ENCODE measurements around the gene IKZF3.

IKZF3 gene

DNA sequence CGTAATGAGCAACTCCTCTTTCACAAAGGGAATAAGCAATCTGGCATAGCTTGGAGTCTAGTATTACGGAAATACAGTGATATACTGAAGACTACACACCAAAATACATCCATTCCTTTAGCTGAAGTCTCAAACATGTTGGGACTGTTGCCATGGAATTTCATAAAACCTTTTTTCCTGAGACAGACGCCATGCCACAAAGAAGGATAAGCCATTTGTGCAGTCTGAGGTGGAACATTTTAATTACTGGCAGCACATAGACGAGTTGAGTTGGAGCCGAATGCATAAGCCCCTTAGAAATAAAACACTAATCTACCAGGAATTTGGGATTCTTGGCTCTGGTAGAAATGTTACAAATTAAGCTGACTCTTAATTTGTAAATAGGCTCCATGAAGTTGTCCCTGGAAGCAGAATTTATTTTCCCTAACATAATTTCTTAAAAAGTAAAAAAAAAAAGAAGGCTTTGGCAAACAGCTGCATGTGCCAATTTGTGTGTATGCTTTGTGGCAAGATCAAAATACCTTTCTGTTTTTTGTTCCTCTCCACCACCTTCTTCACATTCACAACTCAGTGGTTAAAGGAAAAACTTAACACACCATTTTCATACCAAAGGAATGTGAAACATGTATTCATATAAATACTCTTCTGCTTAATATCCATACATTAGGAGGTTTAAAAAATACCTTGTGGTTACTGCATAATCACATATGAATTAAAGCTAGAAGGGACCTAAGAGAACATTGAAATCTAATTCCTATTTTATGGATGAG lies 100.9 kb downstream of the IKZF3 start:
- Histone ChIP-seq H3K4me3 (ENCODE audit: low read length) (no peak overlapping the region), H3K36me3 (replicated peaks; ENCODE audit: low read depth, low read length) (peaks cover 70% of the 10 kb centered on the region), H4K20me1 (ENCODE audit: insufficient read depth, low read length) (peaks cover 14% of the 10 kb centered on the region; the same call in 1 of the 2 replicates), H3K9ac (ENCODE audit: low read length) (no peak overlapping the region), H3K4me1 (ENCODE audit: low read length) (peaks cover 38% of the 10 kb centered on the region), H3K9me3 (ENCODE audit: insufficient read depth, low read length) (no peaks in the 10 kb centered on the region), H3K79me2 (ENCODE audit: low read length) (peaks cover 87% of the 10 kb centered on the region), H3K4me2 (ENCODE audit: low read length) (no peak overlapping the region), H3K27me3 (ENCODE audit: low read depth, low read length) (no peaks in the 10 kb centered on the region), H2AFZ (ENCODE audit: low read depth, low read length) (no peak overlapping the region), H3K27ac (ENCODE audit: low read length) (no peak overlapping the region)
- TF ChIP-seq, protein P1, sequence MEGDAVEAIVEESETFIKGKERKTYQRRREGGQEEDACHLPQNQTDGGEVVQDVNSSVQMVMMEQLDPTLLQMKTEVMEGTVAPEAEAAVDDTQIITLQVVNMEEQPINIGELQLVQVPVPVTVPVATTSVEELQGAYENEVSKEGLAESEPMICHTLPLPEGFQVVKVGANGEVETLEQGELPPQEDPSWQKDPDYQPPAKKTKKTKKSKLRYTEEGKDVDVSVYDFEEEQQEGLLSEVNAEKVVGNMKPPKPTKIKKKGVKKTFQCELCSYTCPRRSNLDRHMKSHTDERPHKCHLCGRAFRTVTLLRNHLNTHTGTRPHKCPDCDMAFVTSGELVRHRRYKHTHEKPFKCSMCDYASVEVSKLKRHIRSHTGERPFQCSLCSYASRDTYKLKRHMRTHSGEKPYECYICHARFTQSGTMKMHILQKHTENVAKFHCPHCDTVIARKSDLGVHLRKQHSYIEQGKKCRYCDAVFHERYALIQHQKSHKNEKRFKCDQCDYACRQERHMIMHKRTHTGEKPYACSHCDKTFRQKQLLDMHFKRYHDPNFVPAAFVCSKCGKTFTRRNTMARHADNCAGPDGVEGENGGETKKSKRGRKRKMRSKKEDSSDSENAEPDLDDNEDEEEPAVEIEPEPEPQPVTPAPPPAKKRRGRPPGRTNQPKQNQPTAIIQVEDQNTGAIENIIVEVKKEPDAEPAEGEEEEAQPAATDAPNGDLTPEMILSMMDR (IDR thresholded peaks at IDR 0.05; ENCODE audit: low read depth, low read length) = no peak
- TF ChIP-seq EZH2phosphoT487 (IDR thresholded peaks at IDR 0.05; ENCODE audit: low read depth) = no peak

- peaks cover 11% of the 10 kb centered on the region; the same call in 1 of the 2 replicates for H4K20me1 ChIP-seq (ENCODE audit: insufficient read depth, low read length)
- H2AFZ ChIP-seq (ENCODE audit: low read depth, low read length) = no peak overlapping the region
- peaks cover 41% of the 10 kb centered on the region for H3K4me1 ChIP-seq (ENCODE audit: low read length)
- H3K27me3 ChIP-seq (ENCODE audit: low read depth, low read length) = no peaks in the 10 kb centered on the region
- H3K4me3 ChIP-seq (ENCODE audit: low read length) = no peak overlapping the region
- H3K9me3 ChIP-seq (ENCODE audit: insufficient read depth, low read length) = no peaks in the 10 kb centered on the region; the same call in 1 of the 2 replicates
- H3K9ac ChIP-seq (ENCODE audit: low read length) = no peak overlapping the region
- TF ChIP-seq, protein P1 (IDR thresholded peaks at IDR 0.05; ENCODE audit: low read depth, low read length) = no peak
- TF ChIP-seq EZH2phosphoT487 (IDR thresholded peaks at IDR 0.05; ENCODE audit: low read depth) = no peak
- no peak overlapping the region for H3K4me2 ChIP-seq (ENCODE audit: low read length)
- H3K27ac ChIP-seq (ENCODE audit: low read length) = no peak overlapping the region
- peaks cover 60% of the 10 kb centered on the region for H3K36me3 ChIP-seq (replicated peaks; ENCODE audit: low read depth, low read length)
- peaks cover 84% of the 10 kb centered on the region for H3K79me2 ChIP-seq (ENCODE audit: low read length)
These were observed 102.1 kb downstream of the IKZF3 start for GRCh38 chr17:39761861-39762496.

- Histone ChIP-seq H3K36me3 (replicated peaks; ENCODE audit: low read depth, low read length) (peaks cover 33% of the 10 kb centered on the region), H3K9me3 (ENCODE audit: insufficient read depth, low read length) (no peaks in the 10 kb centered on the region; the same call in 1 of the 2 replicates), H4K20me1 (ENCODE audit: insufficient read depth, low read length) (no peaks in the 10 kb centered on the region), H2AFZ (ENCODE audit: low read depth, low read length) (no peak overlapping the region), H3K9ac (ENCODE audit: low read length) (peak overlapping the region; percentile 99), H3K27ac (ENCODE audit: low read length) (peak overlapping the region; percentile 97), H3K4me2 (ENCODE audit: low read length) (peak overlapping the region; percentile 92), H3K4me3 (ENCODE audit: low read length) (peak overlapping the region; percentile 38), H3K27me3 (ENCODE audit: low read depth, low read length) (no peaks in the 10 kb centered on the region), H3K4me1 (ENCODE audit: low read length) (peaks cover 55% of the 10 kb centered on the region), H3K79me2 (ENCODE audit: low read length) (peaks cover 57% of the 10 kb centered on the region)
- TF ChIP-seq, protein P1 (IDR thresholded peaks at IDR 0.05; ENCODE audit: low read depth, low read length) = no peak
- TF ChIP-seq EZH2phosphoT487 (IDR thresholded peaks at IDR 0.05; ENCODE audit: low read depth) = no peak
These were observed 104.9 kb downstream of the IKZF3 start for GRCh38 chr17:39759204-39759603.
